ENCODE measurements around the gene ASIC4. TPM values are rescaled to one million over a fixed set of nuclear protein-coding genes. Genes with fewer than 3 reads are reported as not detected.
A peak's percentile ranks its signal among the peaks of the same experiment; 100 is the strongest.

ASIC4 gene
- total and polyA plus RNA-seq, 9 of the 15 experiments (the other 6 are each of a cell fraction or from before 2014, with no cell fraction given) = 0.07 to 19.2 (median 4.8) TPM

DNA sequence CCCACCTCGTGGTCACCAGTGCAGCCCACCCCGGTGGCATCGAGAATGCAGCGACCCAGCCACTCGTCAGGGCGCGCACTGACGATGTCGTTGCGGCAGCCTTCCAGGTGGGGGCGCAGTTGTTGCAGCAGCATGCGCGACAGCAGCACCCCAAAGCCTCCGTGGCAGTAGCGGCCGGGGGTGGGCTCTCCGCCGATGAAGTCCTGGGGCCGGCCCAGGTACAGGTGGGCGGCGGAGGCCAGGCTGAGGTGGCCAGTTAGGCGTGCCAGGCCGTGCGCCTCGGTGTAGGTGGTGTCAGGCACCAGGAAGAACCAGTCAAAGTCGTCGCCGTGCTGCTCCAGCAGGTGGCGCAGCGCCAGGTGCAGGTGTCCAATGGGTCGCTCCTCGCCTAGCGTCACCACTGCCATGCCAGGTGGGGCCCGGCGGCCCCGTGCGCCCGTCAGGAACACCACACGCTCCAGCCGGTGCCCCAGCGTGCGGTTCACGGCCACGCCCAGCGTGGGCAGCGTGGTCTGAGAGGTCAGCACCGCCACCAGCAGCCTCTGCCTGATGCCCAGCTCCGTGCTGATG is 27.4 kb downstream of the ASIC4 start (continued):
- TF ChIP-seq ZBTB9 (CRISPR knock-in tag; IDR thresholded peaks at IDR 0.05) = no peak; the same call in 1 of the 2 replicates
- no peak for TF ChIP-seq FUS (optimal IDR thresholded peaks at IDR 0.05; ENCODE audit: low read depth, low read length)
- TF ChIP-seq SMC3 (conservative IDR thresholded peaks at IDR 0.05; ENCODE audit: insufficient read depth, low read depth, low read length) = peak; percentile 62
- TF ChIP-seq RFX5 (IDR thresholded peaks at IDR 0.05; ENCODE audit: low read depth, low read length) = no peak
- no peak for TF ChIP-seq PCBP2 (IDR thresholded peaks at IDR 0.05; ENCODE audit: low read depth, low read length, poor library complexity, severe bottlenecking)
- no peak for TF ChIP-seq BRF2 (IDR thresholded peaks at IDR 0.05; ENCODE audit: borderline replicate concordance, insufficient read depth, insufficient read length)
- TF ChIP-seq, protein P1, sequence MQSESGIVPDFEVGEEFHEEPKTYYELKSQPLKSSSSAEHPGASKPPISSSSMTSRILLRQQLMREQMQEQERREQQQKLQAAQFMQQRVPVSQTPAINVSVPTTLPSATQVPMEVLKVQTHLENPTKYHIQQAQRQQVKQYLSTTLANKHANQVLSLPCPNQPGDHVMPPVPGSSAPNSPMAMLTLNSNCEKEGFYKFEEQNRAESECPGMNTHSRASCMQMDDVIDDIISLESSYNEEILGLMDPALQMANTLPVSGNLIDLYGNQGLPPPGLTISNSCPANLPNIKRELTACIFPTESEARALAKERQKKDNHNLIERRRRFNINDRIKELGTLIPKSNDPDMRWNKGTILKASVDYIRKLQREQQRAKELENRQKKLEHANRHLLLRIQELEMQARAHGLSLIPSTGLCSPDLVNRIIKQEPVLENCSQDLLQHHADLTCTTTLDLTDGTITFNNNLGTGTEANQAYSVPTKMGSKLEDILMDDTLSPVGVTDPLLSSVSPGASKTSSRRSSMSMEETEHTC (IDR thresholded peaks at IDR 0.05) = no peak
- no peak for TF ChIP-seq U2AF2 (optimal IDR thresholded peaks at IDR 0.05; ENCODE audit: low read depth, low read length)
- no peak for TF ChIP-seq NFE2L1 (tag; IDR thresholded peaks at IDR 0.05; ENCODE audit: borderline replicate concordance, low read depth)
- TF ChIP-seq CGGBP1 (CRISPR knock-in tag; IDR thresholded peaks at IDR 0.05) = no peak
- no peak for TF ChIP-seq ZNF282 (CRISPR knock-in tag; IDR thresholded peaks at IDR 0.05)
- peak; percentile 26; the same call in 1 of the 2 replicates for TF ChIP-seq NCOA1 (IDR thresholded peaks at IDR 0.05; ENCODE audit: low read depth)
- TF ChIP-seq ZEB2 (IDR thresholded peaks at IDR 0.05) = peak; percentile 73; the same call in 1 of the 2 replicates
- TF ChIP-seq HDAC1 (IDR thresholded peaks at IDR 0.05) = peak in 1 of 2 experiments; percentile 58; a peak in 2 of 4 replicates
- no peak for TF ChIP-seq FOXM1 (IDR thresholded peaks at IDR 0.05; ENCODE audit: low read depth)
- TF ChIP-seq FOXM1 (CRISPR knock-in tag; IDR thresholded peaks at IDR 0.05; ENCODE audit: low read depth) = peak; percentile 64; the same call in 1 of the 2 replicates
- TF ChIP-seq ARID1B (IDR thresholded peaks at IDR 0.05) = peak; percentile 44
- no peak; the same call in 1 of the 2 replicates for TF ChIP-seq ATF1 (CRISPR knock-in tag; IDR thresholded peaks at IDR 0.05)
- TF ChIP-seq ATF1 (tag; IDR thresholded peaks at IDR 0.05) = peak; percentile 84

Data from K562 (cell line).